GM23248 (cell line): ENCODE results near the gene TXNRD2.

Experiments
- EZH2 ChIP-seq: fragments of 200-600 bp; sonication (generic); IDR thresholded peaks from 2 replicates; pipeline ENCODE4 v1.6.1; 2018; ENCODE audit warnings: antibody characterized with exemption, mild to moderate bottlenecking; ENCODE audit not compliant: insufficient read depth, poor library complexity, severe bottlenecking
- EZH2phosphoT487 ChIP-seq: fragments of 200-600 bp; sonication (generic); IDR thresholded peaks from 2 replicates; pipeline ENCODE4 v1.6.1; 2018; ENCODE audit warnings: antibody characterized with exemption, moderate library complexity, mild to moderate bottlenecking, low read depth; ENCODE audit not compliant: insufficient read depth

DNA sequence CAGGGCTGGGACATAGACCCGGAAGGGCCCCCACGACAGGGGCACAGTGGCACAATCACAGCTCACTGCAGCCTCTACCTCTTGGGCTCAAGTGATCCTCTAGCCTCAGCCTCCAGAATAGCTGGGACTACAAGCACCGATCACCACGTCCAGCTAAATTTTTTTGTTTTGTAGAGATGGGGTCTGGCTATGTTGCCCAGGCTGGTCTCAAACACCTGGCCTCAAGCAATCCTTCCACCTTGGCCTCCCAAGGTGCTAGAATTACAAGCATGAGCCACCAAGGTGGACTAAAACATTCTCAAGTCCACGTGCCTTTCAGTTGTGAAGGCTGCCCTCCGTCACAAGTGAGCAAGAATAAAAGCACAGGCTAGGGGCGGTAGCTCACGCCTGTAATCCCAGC is 10.1 kb downstream of the TXNRD2 start:
- no peak for TF ChIP-seq EZH2phosphoT487
- TF ChIP-seq EZH2 = no peak
